Endometrium (tissue), 2 donors: ENCODE data around the gene ANKRD53.

ENCODE experiments used
- FAIRE-seq: peaks from 2 replicates; lab custom pipeline; 2012; peaks lifted over from hg19 to GRCh38; lab: Jason Lieb, UNC
- donor health status: control.
- donor health status: control.

ANKRD53 gene

GRCh38 chr2:70978341-70979179 is at the start of gene ANKRD53:
TSS of gene ANKRD53 (plus strand) at chr2:70978630. CDS start at chr2:70978646, 16 bp downstream.
- FAIRE-seq: no peak

DNA sequence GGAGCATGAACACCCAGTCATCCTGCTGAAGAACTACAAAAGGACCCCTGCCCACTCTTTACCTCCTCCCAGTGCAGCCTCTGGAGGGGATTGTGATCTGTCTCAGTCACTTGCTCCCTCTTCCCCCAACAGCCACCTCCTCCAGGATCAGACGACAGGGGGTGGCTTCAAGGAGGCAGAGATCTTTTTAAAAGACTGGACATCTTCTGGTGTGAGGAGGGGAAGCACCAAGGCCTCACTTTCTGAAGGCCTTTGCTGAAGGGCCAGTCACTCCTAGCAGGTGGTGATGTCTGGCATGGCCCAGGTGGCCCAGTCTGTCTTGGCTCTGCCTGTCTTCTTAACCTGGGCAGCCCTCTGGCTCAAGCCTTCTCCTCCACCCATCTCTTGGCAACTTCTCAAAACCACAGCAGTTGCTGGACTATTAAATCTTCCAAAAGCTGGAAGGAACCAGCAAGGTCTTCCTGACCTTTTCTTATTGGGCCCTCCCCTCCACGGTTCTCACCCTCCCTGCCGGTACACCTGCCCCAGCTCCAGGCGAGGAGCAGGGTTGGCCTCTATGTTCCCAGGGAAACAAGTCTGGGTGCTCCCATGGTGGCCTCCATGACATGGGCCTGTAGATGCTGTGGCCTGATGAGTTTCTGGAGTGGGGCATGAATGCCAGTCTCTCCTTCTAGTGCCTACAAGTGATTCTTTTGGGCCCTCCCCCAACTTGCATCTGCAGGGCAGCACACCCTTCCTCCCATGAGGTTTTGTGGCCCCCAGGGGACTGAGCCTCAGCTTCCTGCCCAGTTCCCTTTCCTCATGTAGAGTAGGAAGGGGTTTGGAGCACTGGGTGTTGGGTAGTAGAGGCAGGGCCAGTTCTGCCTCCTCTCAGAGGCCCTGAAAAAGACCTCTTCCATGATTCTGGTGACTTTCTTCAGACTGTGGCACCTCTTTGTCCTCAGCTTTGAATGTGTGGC is 47.8 kb upstream of the ANKRD53 start:
- FAIRE-seq: no peak

DNA sequence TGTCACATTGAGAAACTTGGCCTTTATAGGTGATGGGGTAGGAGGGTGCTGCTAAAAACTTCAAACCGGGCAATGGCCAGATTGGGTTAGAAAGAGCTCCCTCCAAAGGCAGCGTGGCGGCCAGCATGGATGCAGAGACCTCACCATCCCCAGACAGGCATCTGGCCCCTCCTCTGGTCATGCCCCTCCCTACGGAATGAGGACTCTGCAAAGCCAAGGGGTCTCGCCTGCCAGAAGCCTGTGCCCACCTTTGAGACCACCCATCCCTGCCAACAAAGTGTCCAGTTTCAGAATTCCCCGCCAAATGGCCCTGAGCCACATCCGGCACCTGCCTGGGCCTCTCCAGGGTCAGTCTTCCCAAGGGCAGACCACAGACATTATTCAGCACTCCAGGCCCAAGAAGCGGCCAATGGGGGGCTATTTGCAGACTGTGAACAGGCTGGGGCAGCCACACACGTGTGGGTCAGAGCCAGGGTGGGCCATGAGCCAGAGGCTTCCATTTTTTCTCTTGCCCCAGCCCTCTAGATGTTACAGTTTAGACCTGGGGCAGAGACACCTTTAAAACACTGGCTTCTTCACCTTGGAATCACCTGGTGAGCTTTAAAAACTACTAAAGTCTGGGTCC is 46.9 kb upstream of the ANKRD53 start:
- FAIRE-seq: no peak

DNA sequence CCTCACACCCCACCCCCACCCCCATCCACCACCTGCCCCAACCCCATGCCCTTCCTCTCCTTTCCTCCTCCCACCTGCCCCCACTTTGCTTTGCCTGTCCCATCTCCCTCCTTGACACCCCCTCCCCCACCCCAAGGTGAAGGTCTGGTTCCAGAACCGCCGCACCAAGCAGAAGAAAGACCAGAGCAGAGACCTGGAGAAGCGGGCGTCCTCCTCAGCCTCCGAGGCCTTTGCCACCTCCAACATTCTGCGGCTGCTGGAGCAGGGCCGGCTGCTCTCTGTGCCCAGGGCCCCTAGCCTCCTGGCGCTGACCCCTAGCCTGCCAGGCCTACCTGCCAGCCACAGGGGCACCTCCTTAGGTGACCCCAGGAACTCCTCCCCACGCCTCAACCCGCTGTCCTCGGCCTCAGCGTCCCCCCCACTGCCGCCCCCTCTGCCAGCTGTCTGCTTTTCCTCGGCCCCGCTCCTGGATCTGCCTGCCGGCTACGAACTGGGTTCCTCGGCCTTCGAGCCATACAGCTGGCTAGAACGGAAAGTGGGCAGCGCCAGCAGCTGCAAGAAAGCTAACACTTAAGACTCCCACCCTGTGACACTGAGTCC is 45.7 kb upstream of the ANKRD53 start:
- no peak for FAIRE-seq

- FAIRE-seq: no peak
Measured at GRCh38 chr2:70934981-70935380, 43.4 kb upstream of the ANKRD53 start.

DNA sequence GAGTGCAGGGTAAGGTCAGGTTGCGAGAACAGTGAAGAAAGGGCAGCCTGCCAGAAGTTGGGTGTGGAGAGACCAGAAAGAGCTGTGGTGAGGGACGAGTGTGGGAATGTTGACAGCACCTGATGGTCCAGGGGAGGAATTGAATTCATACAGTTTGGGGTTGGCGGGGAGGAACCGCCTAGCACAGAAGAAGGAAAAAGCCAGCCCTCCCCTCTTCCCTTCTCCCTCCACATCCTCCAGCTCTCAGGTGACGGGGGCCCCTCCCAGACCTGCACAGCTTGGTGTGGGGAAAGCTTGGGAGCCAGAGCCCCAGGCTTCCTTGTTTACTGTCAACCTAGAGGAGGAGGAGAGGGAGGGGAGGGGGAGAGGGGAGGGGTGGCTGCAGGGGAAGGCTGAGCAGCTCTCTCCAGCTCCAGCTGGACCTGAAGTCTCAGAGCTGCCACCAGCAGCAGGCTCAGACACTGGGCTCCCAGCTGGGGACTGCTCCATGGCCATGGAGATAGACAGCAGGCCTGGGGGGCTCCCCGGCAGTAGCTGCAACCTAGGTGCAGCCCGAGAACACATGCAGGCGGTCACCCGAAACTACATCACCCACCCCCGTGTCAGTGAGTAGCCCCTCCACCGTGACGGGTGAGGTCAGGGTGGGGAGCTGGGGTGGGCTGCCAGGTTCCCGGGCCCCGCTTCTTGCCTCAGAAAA is 42.8 kb upstream of the ANKRD53 start, which contains the start of gene ATP6V1B1:
Gene ATP6V1B1, plus strand, starts transcription at position 433 of the 697 bp plus-strand sequence. Its CDS starts 55 bp downstream, at position 488.
- no peak for FAIRE-seq

DNA sequence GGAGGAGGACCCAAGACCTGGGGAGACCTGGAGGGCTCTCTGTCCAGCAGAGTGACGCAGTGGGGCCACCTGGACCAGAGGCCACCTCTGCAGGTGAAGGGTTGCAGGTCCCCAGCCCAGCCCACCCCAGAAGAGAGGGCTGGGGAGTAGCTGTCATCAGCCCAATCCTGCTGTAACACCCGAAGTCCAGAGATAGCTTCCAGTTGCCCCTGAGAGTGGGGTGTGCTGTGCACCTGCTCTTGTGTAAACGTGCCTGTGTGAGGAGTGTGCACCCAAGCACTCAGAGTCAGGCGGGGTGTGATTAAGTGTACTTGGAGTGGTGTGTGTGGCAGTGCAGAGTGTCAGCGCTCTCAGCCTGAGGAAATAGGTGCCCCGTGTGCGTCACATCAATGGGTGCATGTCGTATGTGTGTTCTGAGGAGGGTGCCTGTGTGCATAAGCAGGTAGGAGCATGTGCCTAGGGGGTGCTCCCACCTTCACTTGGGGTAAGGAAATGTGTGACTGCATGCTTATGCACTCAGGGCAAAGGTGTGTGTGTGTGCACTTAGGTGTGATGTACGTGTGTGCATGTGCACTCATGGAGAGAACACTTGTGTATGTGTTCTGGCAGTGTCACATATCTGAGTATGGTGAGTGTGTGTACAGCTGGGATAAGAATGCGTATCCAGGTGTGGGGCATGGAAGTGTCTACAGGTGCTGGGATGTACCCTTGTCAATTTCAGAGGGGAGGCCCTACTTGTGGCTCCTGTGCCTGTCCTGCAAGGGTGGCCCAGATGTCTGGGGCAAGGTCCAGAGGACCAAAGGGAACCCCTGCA is 42.1 kb upstream of the ANKRD53 start:
- FAIRE-seq: no peak

GRCh38 chr2:70936979-70937811 is 41.2 kb upstream of the ANKRD53 start:
- no peak for FAIRE-seq

DNA sequence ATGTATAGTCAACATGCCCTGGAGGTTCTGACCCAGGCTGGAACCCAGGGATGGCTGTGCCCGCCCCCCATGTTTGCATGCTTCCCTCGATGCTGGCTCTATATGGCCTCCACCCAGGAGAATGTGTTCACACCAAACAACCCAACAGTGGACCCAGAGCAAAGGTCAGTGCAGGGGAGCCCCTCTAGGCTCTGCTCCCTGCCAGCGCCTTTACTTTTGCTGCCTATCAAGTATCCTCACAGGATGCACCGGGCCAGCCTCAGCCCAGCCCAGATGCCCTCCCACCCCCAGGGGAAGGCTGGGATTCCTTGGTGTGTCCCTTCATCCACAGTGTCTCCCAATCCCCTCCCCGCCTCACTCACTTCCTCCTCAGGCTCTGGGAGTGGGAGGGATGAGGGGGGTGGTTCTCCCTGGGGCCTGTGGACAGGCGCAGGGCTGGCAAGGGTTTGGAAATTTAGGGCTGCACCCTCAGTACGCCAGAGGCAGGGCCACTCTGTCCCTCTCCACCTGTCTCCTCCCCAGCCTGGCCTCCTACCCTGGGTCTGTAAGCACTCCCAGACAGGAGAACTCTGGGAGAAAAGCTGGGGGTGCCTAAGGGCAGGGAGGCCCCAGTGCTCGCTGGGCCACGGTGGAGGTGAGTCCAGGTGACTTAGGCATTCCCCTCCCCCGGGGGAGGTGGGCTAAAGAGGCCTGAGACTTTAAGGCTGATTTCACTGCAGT is 40.4 kb upstream of the ANKRD53 start:
- no peak for FAIRE-seq

DNA sequence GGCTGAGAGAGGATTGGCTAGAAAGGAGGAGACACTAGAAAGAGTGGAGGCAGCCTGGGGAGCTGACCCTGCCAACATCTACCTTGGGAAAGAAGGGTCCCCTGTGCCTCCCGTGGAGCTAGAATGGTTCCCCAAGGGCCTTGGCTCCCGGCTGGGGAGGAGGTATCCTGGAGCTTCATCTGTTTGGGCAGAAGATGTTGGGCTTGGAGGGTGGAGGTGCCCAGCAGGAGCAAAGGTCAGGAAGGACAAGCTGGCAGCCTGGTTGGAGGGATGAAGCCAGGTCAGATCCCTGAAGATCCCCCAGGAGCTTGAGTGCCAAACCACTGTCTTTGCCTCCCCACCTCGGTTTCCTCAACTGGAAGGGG is 39.9 kb upstream of the ANKRD53 start:
- FAIRE-seq: no peak

GRCh38 chr2:70939001-70939838 is 39.2 kb upstream of the ANKRD53 start:
- FAIRE-seq: no peak

GRCh38 chr2:70939839-70940580 is 38.4 kb upstream of the ANKRD53 start:
- no peak for FAIRE-seq

GRCh38 chr2:70941186-70941585 is 37.2 kb upstream of the ANKRD53 start:
- FAIRE-seq: no peak

DNA sequence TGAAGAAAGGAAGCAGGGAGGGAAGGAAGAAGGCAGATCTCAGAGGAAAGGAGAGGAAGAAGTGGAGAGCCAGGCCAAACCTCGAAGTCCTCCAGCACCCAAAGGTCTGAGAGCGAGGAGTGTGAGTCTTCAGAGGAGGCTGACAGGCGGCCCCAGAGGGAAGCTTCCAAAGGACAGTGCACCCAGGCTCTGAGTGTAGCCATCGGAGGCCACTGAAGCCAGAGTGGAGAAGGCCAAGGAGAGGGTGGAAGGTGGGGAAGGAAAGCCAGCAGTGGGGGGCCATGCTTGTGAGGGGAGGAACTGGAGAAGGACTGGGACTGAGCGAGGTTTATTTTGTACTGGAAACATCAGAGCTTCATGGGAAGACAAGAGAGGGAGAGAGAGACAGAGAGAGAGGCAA is 36.7 kb upstream of the ANKRD53 start:
- no peak for FAIRE-seq

DNA sequence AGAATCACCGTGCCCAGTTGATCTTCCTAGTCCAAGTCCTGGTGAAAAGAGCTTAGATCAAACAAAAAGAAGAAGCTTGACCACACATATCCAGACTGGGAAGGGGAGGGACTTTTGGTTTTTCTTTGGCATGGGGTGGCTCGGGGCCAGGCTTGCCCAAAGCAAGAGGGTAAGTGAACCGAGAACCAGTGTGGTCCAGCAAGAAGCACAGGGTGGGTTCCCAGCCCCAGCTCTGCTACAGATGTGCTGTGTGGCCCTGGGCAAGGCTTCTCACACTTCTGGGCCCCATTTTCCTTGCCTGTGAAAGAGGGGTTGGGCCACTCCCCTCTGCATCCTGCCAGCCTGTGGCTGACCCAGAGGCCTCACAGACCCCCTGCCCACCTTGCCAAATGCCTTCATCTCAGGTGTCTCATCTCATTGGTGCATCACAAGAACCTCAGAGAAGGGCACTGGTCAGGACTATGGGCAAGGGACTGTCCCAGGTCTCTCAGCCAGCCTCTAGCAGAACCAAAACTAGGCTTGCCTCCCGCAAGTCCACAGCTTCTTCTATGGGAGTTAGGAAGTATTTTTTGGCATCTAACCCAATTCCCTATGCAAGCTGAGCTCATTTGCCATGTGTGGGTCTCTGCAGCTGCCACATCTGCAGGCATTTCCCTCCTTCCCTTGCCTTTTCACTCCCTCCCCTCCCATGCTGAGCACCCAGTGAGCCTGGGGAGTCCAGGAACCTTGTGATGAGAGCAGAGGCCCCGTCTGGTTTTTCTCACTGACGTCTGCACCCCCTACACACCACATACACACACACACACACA is 35.8 kb upstream of the ANKRD53 start:
- FAIRE-seq: no peak

GRCh38 chr2:70943205-70943871 is 35.1 kb upstream of the ANKRD53 start:
- FAIRE-seq: no peak
